ENCODE measurements around the gene RXRA. TPM values are rescaled to one million over a fixed set of nuclear protein-coding genes. Genes with fewer than 3 reads are reported as not detected.

RXRA gene
- total and polyA plus RNA-seq, 2 of the 13 experiments (the other 11 are each of a cell fraction or from before 2014, with no cell fraction given) = 18.9 to 29.2 TPM

DNA sequence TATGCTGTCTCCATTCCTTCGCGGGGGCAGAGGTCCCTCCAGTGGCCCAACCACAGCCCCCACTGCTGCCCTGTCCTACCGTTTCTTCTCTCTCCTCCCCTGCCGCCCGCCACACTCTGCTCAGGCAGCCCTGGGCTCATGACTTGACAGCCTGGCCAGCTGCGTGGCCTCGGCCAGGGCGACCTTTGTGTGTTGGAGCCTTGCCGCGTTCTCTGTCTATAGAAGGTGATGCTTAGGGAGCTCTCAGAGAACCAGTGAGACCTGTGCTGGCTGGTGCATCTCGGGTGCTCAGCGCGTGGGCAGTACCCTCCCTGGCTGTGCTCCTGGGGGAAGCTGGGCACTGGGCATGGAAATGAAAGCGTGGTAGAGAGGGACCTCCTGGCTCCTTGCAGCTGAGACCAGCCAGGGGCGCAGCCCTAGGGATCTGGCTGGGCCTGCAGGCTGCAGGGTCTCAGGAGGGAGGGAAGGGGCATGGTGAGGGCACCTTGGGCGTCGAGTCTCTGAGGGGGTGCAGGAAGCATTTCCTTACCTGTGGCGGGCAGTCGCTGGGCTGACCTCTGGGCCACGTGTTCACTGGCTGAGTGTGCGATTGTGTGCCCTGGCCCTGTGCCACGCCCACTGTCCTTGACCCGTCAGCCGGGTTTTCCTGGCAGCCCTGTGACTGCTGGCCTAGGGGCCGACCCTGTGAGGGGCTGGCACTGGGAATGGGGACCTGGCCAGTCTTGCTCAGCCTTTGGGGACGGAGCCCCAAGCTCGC is 50.3 kb downstream of the RXRA start (continued):
- TF ChIP-seq ZNF883 (CRISPR knock-in tag; IDR thresholded peaks at IDR 0.05; ENCODE audit: not compliant biosample characterization) (no peak), TCF12 (IDR thresholded peaks at IDR 0.05) (no peak), TCF12 (CRISPR knock-in tag; IDR thresholded peaks at IDR 0.05) (no peak), EEA1 (CRISPR knock-in tag; IDR thresholded peaks at IDR 0.05; ENCODE audit: borderline replicate concordance) (no peak), SNAPC2 (CRISPR knock-in tag; IDR thresholded peaks at IDR 0.05) (no peak), ZNF713 (CRISPR knock-in tag; IDR thresholded peaks at IDR 0.05) (no peak), PPARG (CRISPR knock-in tag; conservative IDR thresholded peaks at IDR 0.05) (no peak), ZSCAN9 (CRISPR knock-in tag; IDR thresholded peaks at IDR 0.05; ENCODE audit: borderline replicate concordance) (no peak), ARNT2 (CRISPR knock-in tag; IDR thresholded peaks at IDR 0.05; ENCODE audit: low read depth) (no peak), ARID4A (CRISPR knock-in tag; IDR thresholded peaks at IDR 0.05; ENCODE audit: borderline replicate concordance) (peak; percentile 77), ZNF501 (CRISPR knock-in tag; IDR thresholded peaks at IDR 0.05) (no peak), ZKSCAN1 (IDR thresholded peaks at IDR 0.05; ENCODE audit: low read length) (no peak), MIXL1 (CRISPR knock-in tag; IDR thresholded peaks at IDR 0.05) (no peak), HDAC6 (IDR thresholded peaks at IDR 0.05; ENCODE audit: low read depth, low read length) (no peak), MIER2 (CRISPR knock-in tag; IDR thresholded peaks at IDR 0.05) (no peak), RNF2 (conservative IDR thresholded peaks at IDR 0.05; ENCODE audit: low read depth) (no peak), ZBTB33 (CRISPR knock-in tag; IDR thresholded peaks at IDR 0.05) (peak; percentile 96), ZNF644 (CRISPR knock-in tag; IDR thresholded peaks at IDR 0.05; ENCODE audit: low read depth) (no peak), FOXK1 (CRISPR knock-in tag; IDR thresholded peaks at IDR 0.05; ENCODE audit: borderline replicate concordance, low read depth) (0 out of 2 replicates have a peak, but pooled peaks have one; percentile 27), WIZ (CRISPR knock-in tag; IDR thresholded peaks at IDR 0.05) (no peak), MAFG (CRISPR knock-in tag; IDR thresholded peaks at IDR 0.05) (no peak), ZNF781 (CRISPR knock-in tag; IDR thresholded peaks at IDR 0.05; ENCODE audit: borderline replicate concordance, not compliant biosample characterization) (no peak)
- TF ChIP-seq, protein P1, sequence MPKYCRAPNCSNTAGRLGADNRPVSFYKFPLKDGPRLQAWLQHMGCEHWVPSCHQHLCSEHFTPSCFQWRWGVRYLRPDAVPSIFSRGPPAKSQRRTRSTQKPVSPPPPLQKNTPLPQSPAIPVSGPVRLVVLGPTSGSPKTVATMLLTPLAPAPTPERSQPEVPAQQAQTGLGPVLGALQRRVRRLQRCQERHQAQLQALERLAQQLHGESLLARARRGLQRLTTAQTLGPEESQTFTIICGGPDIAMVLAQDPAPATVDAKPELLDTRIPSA (CRISPR knock-in tag; IDR thresholded peaks at IDR 0.05; ENCODE audit: borderline replicate concordance) = no peak
